Suprapubic skin (tissue), 4 donors: Measurements from ENCODE around the gene DGKH. TPM values are rescaled to one million over a fixed set of nuclear protein-coding genes. Genes with fewer than 3 reads are reported as not detected.

Experiments used
- DNase-seq, 2 donors: peaks; one replicate each; pipeline ENCODE4 v3.0.0-alpha.2; 2019; ENCODE audit warnings: low spot score in 2 of 2
- H3K27ac ChIP-seq: fragments of 200-600 bp; sonication (generic); one replicate; pipeline ENCODE4 v1.5.1; 2019
- H3K27me3 ChIP-seq: fragments of 200-600 bp; sonication (generic); one replicate; pipeline ENCODE4 v1.5.1; 2019
- H3K36me3 ChIP-seq: fragments of 200-600 bp; sonication (generic); one replicate; pipeline ENCODE4 v1.5.1; 2019
- H3K4me1 ChIP-seq: fragments of 200-600 bp; sonication (generic); one replicate; pipeline ENCODE4 v1.5.1; 2019
- H3K4me3 ChIP-seq: fragments of 200-600 bp; sonication (generic); one replicate; pipeline ENCODE4 v1.5.1; 2019; ENCODE audit warnings: mild to moderate bottlenecking
- H3K9me3 ChIP-seq: fragments of 200-600 bp; sonication (generic); one replicate; pipeline ENCODE4 v1.5.1; 2019
- CTCF ChIP-seq, 2 donors: fragments of 200-600 bp in 1 of 2; fragments of 450-650 bp in 1 of 2; sonication (generic) in 1 of 2; IDR thresholded peaks; one replicate each; pipeline ENCODE4 v1.5.1; 2016 to 2019; ENCODE audit warnings: antibody characterized with exemption in 2 of 2, mild to moderate bottlenecking in 1 of 2, moderate library complexity in 1 of 2
- EP300 ChIP-seq: sonication (generic); formaldehyde crosslinking; IDR thresholded peaks from one replicate; pipeline ENCODE4 v1.6.1; 2017; ENCODE audit warnings: antibody characterized with exemption
- POLR2A ChIP-seq, 2 donors: fragments of 450-650 bp; IDR thresholded peaks; one replicate each; pipeline ENCODE4 v1.6.1; 2017; ENCODE audit warnings: antibody characterized with exemption in 2 of 2, mild to moderate bottlenecking in 2 of 2, moderate library complexity in 2 of 2
- POLR2AphosphoS5 ChIP-seq, 3 donors: sonication (generic); formaldehyde crosslinking; IDR thresholded peaks; one replicate each; pipeline ENCODE4 v1.6.1; 2017; ENCODE audit warnings: antibody characterized with exemption in 3 of 3
- WGBS: methylation state at CpG from one replicate; pipeline ENCODE4 v1.1.5; 2018; 5-methylcytosine and 5-hydroxymethylcytosine counted together
- total RNA-seq, 4 donors: library from RNA; depleted of rRNA; stranded (reverse); fragments of >200 nt; gene quantifications; one replicate each; pipeline ENCODE4 v1.1.0, GENCODE V29; 2016

Gene DGKH
- total RNA-seq, 4 donors from 2014 or later, result 14.8 to 28.0 (median 16.9) TPM

- Histone ChIP-seq H3K27me3 (no peaks in the 10 kb centered on the region), H3K9me3 (no peaks in the 10 kb centered on the region), H3K4me1 (peaks cover 10% of the 10 kb centered on the region), H3K36me3 (no peaks in the 10 kb centered on the region), H3K27ac (no peak overlapping the region), H3K4me3 (no peak overlapping the region)
- 87% methylated on average over 2 of the region's 2 CpGs for WGBS
- no peak for TF ChIP-seq POLR2AphosphoS5 (IDR thresholded peaks at IDR 0.05)
- TF ChIP-seq EP300, result no peak
- TF ChIP-seq POLR2A (IDR thresholded peaks at IDR 0.05), result no peak
- TF ChIP-seq CTCF (IDR thresholded peaks at IDR 0.05), result no peak
- no peak for DNase-seq
These were observed 232.1 kb downstream of the DGKH start for GRCh38 chr13:42280537-42280936.

- DNase-seq, result no peak
- Histone ChIP-seq H3K36me3 (peaks cover 19% of the 10 kb centered on the region), H3K27me3 (no peaks in the 10 kb centered on the region), H3K9me3 (no peaks in the 10 kb centered on the region), H3K4me3 (no peak overlapping the region), H3K27ac (no peak overlapping the region), H3K4me1 (peaks cover 10% of the 10 kb centered on the region)
- 87% methylated on average over 3 of the region's 3 CpGs for WGBS
- TF ChIP-seq EP300 (no peak), POLR2AphosphoS5 (IDR thresholded peaks at IDR 0.05) (no peak), CTCF (IDR thresholded peaks at IDR 0.05) (no peak), POLR2A (IDR thresholded peaks at IDR 0.05) (no peak)
These were observed 235.1 kb downstream of the DGKH start for GRCh38 chr13:42283574-42283973.

GRCh38 chr13:42284068-42284467 lies 235.6 kb downstream of the DGKH start:
- Histone ChIP-seq H3K9me3 (no peaks in the 10 kb centered on the region), H3K4me1 (peaks cover 10% of the 10 kb centered on the region), H3K36me3 (peaks cover 24% of the 10 kb centered on the region), H3K27ac (no peak overlapping the region), H3K4me3 (no peak overlapping the region), H3K27me3 (no peaks in the 10 kb centered on the region)
- 95% methylated on average over 3 of the region's 3 CpGs for WGBS
- DNase-seq, result no peak
- no peak for TF ChIP-seq POLR2A (IDR thresholded peaks at IDR 0.05)
- TF ChIP-seq CTCF (IDR thresholded peaks at IDR 0.05), result no peak
- TF ChIP-seq POLR2AphosphoS5 (IDR thresholded peaks at IDR 0.05), result no peak
- TF ChIP-seq EP300, result no peak

Other genes starting within 250 kb of the DGKH start
- 10 to 100 TPM; 12.0 to 34.0 (median 16.6) TPM for gene VWA8, start 87.5 kb upstream of the DGKH start, total RNA-seq
- 10 to 100 TPM; 15.8 to 34.4 (median 20.7) TPM for gene AKAP11, start 223.5 kb downstream of the DGKH start, total RNA-seq